A673 (cell line): Measurements from ENCODE around the gene TMEM92. TPM values are rescaled to one million over a fixed set of nuclear protein-coding genes. Genes with fewer than 3 reads are reported as not detected.
A peak's percentile ranks its signal among the peaks of the same experiment; 100 is the strongest.

Source experiments
- BruUV-seq: library from RNA; stranded (reverse); fragments of 400-500 nt; replicated peaks from 2 replicates; lab custom pipeline; 2021; lab: Mats Ljungman, UMichigan
- CTCF ChIA-PET: fragments of 300-600 bp; sonication (Branson Sonifier 250); formaldehyde crosslinking; loops from one replicate; lab custom pipeline; 2022; ENCODE audit warnings: antibody characterized with exemption; lab: Charles Lee
- POLR2A ChIA-PET: fragments of 300-600 bp; sonication (Branson Sonifier 250); formaldehyde crosslinking; loops from one replicate; lab custom pipeline; 2022; ENCODE audit warnings: antibody characterized with exemption; ENCODE audit not compliant: low non-redundant PET; lab: Charles Lee
- DNase-seq: peaks from one replicate; pipeline ENCODE4 v3.0.0-alpha.2; 2015; ENCODE audit warnings: low spot score
- H3K27ac ChIP-seq: fragments of 200-600 bp; sonication (generic); 2 replicates; pipeline ENCODE4 v1.5.1; 2016; ENCODE audit warnings: mixed run types, low read depth, mild to moderate bottlenecking, mixed read lengths, antibody characterized with exemption, low read length; ENCODE audit not compliant: poor library complexity, severe bottlenecking
- H3K27me3 ChIP-seq: fragments of 200-600 bp; sonication (generic); replicated peaks from 2 replicates; pipeline ENCODE4 v1.6.1; 2017; ENCODE audit warnings: mixed run types, low read depth, mild to moderate bottlenecking, mixed read lengths, antibody characterized with exemption, low read length; ENCODE audit not compliant: insufficient read depth, poor library complexity
- H3K36me3 ChIP-seq: fragments of 200-600 bp; sonication (generic); 2 replicates; pipeline ENCODE4 v1.6.1; 2016; ENCODE audit warnings: mixed run types, mild to moderate bottlenecking, mixed read lengths, antibody characterized with exemption, low read length; ENCODE audit not compliant: insufficient read depth, poor library complexity, severe bottlenecking
- H3K4me1 ChIP-seq: fragments of 200-600 bp; sonication (generic); 2 replicates; pipeline ENCODE4 v1.6.1; 2017; ENCODE audit warnings: mixed run types, mild to moderate bottlenecking, mixed read lengths, antibody characterized with exemption, low read length; ENCODE audit not compliant: insufficient read depth, poor library complexity, severe bottlenecking
- H3K4me3 ChIP-seq: fragments of 200-600 bp; sonication (generic); 2 replicates; pipeline ENCODE4 v1.5.1; 2016; ENCODE audit warnings: low read depth, mixed run types, mild to moderate bottlenecking, mixed read lengths, low read length; ENCODE audit not compliant: poor library complexity, severe bottlenecking
- H3K9me3 ChIP-seq: fragments of 200-600 bp; sonication (generic); 2 replicates; pipeline ENCODE4 v1.6.1; 2016; ENCODE audit warnings: mixed run types, low read depth, mild to moderate bottlenecking, mixed read lengths, antibody characterized with exemption, low read length; ENCODE audit not compliant: poor library complexity, severe bottlenecking
- EZH2 ChIP-seq: fragments of 200-600 bp; sonication (generic); IDR thresholded peaks from 2 replicates; pipeline ENCODE4 v1.6.1; 2017; ENCODE audit warnings: borderline replicate concordance, low read depth, mild to moderate bottlenecking, mixed read lengths, antibody characterized with exemption, low read length; ENCODE audit not compliant: poor library complexity, severe bottlenecking
- intact Hi-C: fragments of 100-400 bp; cut with micrococcal nuclease; formaldehyde crosslinking; loops from one replicate; pipeline ENCODE4 v1.10.0; 2022; ENCODE audit not compliant: unreplicated experiment
- total RNA-seq: library from RNA; stranded (reverse); gene quantifications from 2 replicates; pipeline ENCODE4 v1.2.3, GENCODE V29; 2021
- TF ChIP-seq, protein P1 (sequence below): fragments of 300-800, 200-600 bp; sonication (generic); conservative IDR thresholded peaks from 2 replicates; pipeline ENCODE4 v1.5.1; 2017; ENCODE audit warnings: low read depth, mild to moderate bottlenecking, antibody characterized with exemption, low read length, moderate library complexity, mixed read lengths

The TMEM92 gene
- total RNA-seq, 1 experiment from 2014 or later = 0.19 TPM

DNA sequence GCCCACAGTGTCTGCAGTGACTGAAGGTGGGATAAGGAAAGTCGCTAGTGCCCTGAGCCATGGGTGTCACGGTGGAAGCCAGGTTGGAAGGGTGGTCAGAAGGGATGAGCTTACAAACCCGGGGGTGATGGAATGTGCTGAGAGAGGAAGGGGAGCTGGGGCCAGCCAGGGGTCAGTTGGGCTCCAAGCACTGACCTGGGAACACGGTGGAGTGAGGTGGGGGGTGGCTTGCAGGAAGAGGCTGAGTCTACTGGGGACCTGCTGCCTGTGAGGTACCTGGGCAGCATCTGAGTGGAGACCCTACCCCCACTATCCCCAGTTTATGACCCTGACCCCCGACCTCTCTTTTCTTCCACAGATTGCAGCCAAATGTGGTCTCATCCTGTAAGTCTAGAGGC, 3.1 kb downstream of the TMEM92 start:
- no peak overlapping the region for H3K27ac ChIP-seq
- POLR2A ChIA-PET = no interaction called here

DNA sequence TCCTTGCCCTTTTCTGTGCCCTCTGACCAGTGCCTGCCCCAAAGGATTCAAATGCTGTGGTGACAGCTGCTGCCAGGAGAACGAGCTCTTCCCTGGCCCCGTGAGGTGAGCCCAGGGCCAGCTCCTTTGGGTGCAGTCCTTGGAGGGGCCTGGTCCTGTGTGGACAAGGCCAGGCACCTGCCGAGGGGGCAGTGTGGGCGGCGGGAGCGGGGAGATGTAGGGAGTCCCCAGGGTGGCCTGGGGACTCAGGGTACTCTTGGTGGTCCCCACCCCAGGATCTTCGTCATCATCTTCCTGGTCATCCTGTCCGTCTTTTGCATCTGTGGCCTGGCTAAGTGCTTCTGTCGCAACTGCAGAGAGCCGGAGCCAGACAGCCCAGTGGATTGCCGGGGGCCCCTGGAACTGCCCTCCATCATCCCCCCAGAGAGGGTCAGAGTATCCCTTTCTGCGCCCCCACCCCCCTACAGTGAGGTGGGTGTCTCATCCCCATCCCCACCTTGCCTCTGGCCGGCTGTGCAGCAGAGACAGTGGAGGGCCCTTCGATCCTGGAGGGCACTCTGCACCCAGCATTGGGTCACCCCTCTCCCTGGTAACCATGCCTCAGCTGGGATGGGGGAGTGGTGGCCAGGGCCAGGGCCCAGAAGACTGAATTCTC, 4.4 kb downstream of the TMEM92 start:
- no peak overlapping the region for H3K4me3 ChIP-seq
- TF ChIP-seq, protein P1, sequence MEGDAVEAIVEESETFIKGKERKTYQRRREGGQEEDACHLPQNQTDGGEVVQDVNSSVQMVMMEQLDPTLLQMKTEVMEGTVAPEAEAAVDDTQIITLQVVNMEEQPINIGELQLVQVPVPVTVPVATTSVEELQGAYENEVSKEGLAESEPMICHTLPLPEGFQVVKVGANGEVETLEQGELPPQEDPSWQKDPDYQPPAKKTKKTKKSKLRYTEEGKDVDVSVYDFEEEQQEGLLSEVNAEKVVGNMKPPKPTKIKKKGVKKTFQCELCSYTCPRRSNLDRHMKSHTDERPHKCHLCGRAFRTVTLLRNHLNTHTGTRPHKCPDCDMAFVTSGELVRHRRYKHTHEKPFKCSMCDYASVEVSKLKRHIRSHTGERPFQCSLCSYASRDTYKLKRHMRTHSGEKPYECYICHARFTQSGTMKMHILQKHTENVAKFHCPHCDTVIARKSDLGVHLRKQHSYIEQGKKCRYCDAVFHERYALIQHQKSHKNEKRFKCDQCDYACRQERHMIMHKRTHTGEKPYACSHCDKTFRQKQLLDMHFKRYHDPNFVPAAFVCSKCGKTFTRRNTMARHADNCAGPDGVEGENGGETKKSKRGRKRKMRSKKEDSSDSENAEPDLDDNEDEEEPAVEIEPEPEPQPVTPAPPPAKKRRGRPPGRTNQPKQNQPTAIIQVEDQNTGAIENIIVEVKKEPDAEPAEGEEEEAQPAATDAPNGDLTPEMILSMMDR = no peak
- TF ChIP-seq EZH2 = no peak
- BruUV-seq = no TSS peak
- H3K9me3 ChIP-seq = no peaks in the 10 kb centered on the region
- intact Hi-C loops = no loop called here
- no peak overlapping the region for H3K27ac ChIP-seq
- ChIA-PET POLR2A (no interaction called here), CTCF (interaction anchor here (0.8 kb wide), 1 partner anchor 184 kb away, joined by 3 read pairs; no protein-coding TSS in a partner anchor)
- H3K36me3 ChIP-seq = no peaks in the 10 kb centered on the region
- peaks cover 22% of the 10 kb centered on the region for H3K4me1 ChIP-seq
- no peak for DNase-seq
- no peaks in the 10 kb centered on the region for H3K27me3 ChIP-seq

More for the DNA sequence above, 3.1 kb downstream of the TMEM92 start:
- H3K4me1 ChIP-seq = peaks cover 27% of the 10 kb centered on the region
- BruUV-seq = no TSS peak
- no peaks in the 10 kb centered on the region for H3K9me3 ChIP-seq
- no peaks in the 10 kb centered on the region for H3K27me3 ChIP-seq
- no peak overlapping the region for H3K4me3 ChIP-seq
- DNase-seq = no peak
- TF ChIP-seq EZH2 = no peak
- TF ChIP-seq, protein P1 = no peak
- H3K36me3 ChIP-seq = no peaks in the 10 kb centered on the region
- CTCF ChIA-PET = no interaction called here
- intact Hi-C loops = no loop called here

DNA sequence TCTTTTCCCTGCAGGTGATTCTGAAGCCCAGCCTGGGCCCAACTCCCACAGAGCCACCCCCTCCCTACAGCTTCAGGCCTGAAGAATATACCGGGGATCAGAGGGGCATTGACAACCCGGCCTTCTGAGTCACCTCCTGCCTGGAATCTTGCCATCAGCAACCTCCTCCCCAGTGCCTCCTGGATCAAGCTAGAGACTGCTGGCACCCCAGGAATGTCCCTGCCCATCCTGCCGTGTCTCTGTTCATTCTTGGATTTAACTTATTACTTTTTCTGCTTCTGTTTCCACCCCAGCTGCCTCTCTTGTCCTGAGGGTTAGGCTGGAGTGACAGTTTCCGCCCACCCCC, 4.9 kb downstream of the TMEM92 start:
- CTCF ChIA-PET = no interaction called here
- no peak overlapping the region for H3K4me3 ChIP-seq
- BruUV-seq = no TSS peak
- intact Hi-C loops = no loop called here
- no peak for DNase-seq
- TF ChIP-seq, protein P1 = no peak
- no peak for TF ChIP-seq EZH2
- POLR2A ChIA-PET = no interaction called here
- peaks cover 22% of the 10 kb centered on the region for H3K4me1 ChIP-seq
- no peaks in the 10 kb centered on the region for H3K9me3 ChIP-seq
- H3K27ac ChIP-seq = peak overlapping the region; percentile 45
- no peaks in the 10 kb centered on the region for H3K36me3 ChIP-seq
- H3K27me3 ChIP-seq = no peaks in the 10 kb centered on the region
